HG02588 (cell line): ENCODE measurements around the gene SLC35F1.

Experiments
- ATAC-seq: cut with Tn5 transposase; IDR thresholded peaks from one replicate; pipeline ENCODE4 v1.9.1; 2021; ENCODE audit warnings: mild to moderate bottlenecking, moderate library complexity; ENCODE audit not compliant: unreplicated experiment

SLC35F1 gene

DNA sequence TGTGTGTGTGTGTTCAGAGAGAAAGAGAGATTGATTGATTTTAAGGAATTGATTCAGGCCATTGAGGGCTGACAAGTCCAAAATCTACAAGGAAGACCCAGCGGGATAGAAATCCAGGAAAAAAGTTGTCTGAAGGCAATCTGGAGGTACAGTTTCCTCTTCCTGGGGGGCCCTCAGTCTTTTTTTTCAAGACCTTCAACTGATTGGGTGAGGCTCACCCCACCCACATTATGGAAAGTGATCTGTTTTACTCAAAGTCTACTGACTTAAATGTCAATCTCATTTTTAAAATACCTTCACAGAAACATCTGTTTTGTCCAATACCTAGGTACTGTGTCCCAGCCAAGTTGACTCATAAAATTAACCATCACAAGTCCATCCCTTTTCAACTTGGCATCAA is 398.0 kb downstream of the SLC35F1 start:
- no peak for ATAC-seq

DNA sequence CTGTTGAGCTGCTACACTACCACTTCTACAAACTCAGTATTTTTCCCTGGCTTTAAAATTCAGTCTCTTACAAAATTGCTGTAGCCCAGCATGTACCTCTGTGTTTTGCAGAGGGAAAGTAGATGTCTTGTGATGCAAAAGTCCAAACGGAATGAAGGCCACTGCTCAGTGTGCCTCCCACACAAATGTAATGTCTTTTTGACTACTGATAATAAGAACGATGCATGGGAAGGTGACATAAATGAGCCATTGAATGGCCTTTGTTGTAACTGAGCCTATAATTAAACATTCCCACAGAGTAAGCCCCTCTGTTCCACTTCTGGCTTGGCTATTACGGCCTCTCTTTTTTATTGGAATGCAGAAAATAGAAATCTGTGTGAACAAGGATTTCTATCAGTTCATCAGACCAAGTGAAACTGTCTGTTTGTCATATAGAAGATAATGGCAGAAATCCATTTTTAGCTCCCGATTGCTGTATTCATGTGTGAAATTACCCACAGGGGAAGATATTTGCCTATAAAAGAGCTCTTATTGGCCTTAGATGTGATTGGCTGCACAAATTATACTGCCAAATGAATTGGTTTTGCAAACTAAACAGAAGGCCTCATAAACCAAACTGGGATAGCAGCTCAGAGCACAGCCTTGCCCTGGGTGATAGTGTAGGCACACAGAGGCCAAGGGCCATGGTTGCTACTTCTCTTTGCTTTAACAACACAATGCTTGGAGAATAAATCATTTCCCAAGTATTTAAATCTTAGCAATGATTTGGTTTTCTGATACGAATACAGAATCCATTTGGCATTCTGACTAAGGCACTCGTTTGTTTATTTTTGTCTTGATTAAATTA is 399.6 kb downstream of the SLC35F1 start:
- no peak for ATAC-seq

DNA sequence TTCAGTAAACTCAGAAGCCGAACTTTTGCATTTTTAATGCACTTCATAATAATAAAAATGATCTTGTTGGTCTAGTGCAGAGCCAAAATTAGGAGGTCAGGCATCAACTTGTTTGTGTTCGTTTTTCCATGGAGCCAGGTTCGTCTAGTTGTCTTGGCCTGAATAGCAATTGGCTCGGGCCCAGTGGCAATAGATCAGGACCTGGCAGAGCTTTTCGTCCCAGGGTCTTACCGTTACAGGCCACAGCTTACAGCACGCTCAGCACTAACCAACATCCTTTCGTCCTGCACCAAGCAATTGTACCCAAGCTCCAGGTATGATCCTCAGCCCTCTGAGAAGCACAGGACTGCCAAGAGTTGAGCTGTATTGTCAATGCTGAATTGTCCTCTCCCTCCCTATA is 400.5 kb downstream of the SLC35F1 start:
- ATAC-seq, result no peak

DNA sequence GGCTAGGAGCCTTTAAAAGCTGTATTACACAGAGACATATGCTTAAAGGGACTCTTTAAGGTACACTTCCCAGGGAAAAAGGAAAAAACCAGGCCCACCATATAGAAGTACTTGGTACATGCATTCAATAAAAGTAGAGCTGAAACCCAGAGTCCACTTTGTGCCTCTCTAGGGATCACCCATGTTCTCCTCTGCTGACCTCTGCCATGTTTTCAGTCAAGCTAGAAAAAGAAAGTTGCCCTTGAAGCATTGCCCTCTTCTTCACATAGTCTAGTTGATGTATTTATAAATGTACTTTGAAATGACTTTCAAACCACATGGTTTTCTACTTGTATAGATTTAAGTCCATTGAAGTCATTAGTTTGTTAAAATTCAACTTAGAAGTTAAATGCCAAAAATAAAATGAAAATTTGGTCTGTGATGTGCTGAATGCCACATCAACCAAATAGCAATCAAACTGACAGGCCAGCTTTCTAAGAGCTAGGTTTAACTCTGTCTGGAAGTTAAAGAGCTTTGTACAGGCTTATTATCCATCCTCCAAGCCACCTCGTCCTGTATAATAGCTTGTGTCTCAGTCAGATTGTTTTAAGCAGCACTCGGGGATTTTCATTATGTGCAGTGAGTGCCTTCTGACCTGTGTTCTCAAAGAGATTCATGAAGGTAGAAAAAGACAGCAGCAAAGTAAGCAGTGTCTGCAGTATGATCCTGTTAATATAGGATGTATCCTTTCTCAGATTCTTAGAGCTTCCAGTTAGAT is 402.5 kb downstream of the SLC35F1 start:
- ATAC-seq, result no peak

DNA sequence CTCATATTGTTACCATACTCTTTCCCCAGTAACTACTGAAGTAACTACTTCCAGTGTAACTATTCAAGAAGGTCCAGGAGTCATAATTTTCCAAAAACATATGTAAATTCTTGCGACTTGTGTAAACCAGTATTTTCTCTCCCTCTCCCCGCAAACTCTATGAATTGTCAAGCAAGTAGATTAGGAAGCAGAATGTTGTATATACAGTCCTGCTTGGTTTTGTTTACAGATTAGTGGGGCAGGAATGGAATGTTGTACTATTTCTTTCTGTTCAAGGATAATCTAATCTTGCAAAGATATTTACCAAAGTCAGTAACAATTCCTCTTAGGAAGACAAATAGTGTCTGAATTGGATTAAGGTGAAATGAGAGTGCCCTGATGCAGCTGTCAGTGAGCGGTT is 406.1 kb downstream of the SLC35F1 start:
- ATAC-seq, result no peak

DNA sequence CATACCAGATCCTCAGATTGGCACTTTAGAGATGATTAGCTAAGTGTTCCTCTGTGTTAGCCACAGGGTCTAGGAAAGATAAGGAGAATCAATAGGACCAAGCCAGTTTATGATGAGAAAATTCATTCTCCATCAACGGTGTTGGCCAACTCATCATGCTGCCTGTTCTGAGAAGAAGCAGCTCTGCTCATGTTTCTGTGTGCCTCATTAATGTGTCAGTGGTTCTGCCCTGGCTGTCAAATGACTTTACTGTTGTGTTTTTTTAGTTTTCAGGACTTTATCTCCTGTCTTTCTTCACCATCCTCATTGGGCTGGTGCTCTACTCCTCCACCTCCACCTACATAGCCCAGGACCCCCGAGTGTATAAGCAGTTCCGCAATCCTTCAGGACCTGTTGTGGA is 406.7 kb downstream of the SLC35F1 start:
- no peak for ATAC-seq

DNA sequence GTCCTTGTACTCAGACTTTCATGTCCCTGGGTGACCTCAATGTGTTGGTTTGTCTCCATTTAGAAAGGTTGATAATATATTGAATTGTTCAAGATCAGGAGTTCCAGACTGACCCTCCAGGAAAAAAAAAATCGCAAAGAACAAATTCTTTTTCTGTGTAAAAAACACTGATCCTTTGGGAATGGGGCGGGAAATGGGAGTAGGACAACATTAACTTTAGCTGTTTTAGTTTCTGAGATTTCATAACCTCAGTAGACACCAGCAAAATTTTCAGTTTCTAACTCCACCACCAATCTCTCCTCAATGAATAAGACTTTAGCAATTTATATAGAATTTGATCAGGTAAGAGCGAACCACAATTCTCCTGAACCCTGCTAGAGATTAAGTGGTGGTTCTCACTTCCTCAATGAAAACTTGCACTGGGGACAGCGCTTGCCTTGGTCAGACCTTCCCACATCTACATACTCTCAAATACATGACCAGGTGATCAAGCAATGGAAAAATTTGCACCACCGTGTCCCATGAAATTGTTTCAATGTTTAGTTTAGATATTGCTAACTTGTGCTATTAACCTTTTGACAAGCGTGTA is 409.8 kb downstream of the SLC35F1 start:
- no peak for ATAC-seq

DNA sequence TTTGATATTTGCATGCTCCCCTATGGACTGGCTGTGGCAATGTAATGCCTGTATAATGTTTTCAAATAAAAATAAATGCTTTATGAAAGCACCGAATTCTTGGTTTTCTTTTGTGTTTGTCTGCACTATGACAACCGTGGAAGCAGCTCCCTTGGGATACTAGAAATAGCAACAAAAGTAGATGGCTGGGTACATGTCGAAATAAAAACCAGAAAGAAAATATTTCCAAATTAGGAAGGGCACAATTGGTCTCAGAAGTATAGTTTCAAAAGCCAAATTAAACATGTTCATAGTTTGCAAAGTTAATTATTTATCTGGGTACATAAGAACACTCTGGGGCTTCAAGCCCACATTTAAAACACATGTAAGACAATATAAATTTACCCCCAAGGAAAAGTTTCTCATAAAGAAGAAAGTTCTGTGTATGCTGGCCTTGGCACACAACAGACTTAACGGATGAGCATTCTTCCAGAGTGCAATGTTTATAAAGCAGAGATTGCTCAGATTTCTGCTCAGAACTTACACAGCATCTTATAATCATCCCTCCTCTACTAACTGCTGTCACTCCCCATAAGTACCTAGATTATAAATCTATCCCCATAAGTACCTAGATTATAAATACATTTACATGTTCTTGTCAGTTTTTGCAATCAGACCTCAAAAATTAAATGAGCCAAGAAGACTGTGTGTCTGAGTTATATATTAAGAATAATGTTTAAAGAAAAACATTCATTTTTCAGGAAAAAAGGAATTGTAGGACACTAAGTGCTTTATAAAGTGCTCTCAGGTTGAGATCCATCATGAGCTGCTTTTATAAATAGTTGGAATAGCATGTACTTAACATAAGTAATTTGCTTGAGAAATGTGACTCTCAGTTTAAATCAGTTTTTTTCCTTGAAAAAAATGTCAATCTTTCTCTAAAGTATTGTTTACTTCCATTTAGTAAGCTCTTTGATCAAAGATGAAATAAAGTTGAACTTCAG is 410.8 kb downstream of the SLC35F1 start:
- no peak for ATAC-seq

DNA sequence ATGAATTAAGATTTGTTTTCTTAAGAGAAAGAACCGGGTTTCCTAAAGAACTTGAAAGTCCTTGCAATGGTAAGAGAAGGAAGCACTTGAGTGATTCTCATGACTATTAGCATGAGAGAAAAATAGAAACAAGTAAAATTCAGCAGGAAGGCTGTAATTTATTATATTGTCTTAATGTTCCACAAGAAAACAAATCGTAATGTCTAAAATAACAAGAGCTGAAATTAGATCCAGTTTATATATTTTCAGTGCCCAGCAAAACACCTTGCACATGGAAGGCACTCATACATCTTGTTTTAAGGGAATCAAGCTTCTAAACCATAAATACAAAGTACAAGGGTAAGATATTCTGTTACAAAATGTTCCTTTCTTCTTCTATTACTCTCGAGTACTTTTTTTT is 411.6 kb downstream of the SLC35F1 start:
- ATAC-seq, result no peak

DNA sequence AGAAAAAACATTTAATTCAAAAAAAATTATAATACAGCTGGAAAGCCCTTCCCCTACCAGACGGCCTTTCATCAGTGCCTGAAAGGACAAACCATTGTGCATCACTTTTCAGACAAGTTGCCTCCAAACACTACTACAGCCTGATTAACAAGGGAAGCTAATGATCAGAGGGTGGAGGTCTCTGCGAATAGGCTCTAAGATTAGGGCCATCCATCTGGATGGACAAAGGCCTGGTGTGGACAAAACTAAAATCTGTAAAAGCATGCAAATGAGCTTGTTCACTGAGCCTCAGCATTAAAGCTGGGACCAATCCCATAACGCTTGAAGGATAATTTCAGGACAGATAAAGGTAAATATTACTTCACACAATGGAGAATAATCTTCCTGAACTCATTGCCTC is 412.4 kb downstream of the SLC35F1 start:
- ATAC-seq, result no peak

DNA sequence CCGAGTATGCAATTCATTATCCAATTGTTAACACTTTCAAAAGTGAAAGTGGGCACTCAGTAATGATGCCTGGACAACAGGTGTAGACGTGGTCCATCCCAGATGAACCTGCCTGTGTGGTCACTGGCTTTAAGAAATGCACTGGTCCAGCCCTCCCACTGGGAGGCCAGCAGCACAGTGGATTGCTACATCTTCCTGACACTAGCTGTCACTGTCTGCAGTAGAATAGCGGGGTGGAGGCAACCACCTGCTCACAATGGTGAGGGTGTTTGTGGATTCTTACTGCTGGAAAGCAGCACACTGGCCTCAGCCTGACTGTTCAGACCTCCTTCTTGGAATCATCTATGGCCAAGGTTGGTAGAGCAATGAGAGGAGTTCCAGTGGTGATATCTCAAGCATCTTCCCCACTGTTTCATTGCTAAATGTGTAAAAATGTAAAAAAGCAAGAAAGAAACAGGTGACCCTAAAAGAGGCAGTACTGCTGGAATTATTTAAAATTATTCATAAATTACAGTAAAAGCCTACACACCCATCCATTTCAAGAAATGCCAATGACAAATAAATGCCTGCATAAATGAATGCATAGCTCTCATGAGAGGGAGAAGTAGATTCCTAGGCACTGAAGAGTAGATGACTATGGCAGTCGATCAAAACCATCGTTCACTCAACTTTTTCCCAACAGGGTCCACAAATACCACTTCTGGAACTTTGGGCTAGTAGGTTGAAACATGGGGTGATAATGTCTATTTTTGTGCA is 413.0 kb downstream of the SLC35F1 start:
- no peak for ATAC-seq

DNA sequence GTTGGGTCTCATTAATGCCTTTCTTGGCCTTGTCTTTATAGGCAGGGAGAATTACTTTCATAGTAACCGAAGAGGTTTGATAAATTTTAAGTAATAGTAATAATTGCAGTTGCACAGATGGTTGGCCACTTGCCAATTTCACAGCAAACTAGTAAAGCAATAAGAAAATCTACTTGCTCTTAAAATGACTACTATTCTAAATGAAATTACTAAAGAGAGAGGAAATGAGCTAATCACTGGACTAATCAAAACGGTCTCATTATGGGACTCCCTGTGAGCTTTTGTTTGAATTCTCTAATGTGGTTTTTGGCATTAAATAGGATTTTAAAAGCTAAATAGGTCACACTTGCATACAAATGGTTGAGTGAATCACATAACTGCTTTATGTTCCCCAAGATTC is 413.6 kb downstream of the SLC35F1 start:
- no peak for ATAC-seq

DNA sequence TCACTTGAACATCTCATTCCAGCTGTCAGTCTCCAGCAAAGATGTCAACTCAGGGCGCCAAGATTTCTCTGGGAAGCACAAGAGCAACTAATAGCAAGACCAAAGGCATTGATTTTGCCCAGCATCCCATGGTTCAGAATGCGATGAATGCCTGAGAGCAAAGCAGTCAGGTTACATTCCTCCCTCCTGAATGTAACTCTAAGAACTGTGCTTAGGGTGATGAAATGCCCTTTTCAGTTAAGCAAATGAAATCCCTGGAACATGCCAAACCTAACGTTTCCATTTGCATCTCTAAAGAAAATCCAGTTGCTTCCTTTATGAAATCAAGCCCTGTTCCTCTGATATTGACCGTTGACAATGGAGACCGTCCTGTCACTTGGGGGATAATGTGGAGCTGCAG is 417.1 kb downstream of the SLC35F1 start:
- no peak for ATAC-seq

DNA sequence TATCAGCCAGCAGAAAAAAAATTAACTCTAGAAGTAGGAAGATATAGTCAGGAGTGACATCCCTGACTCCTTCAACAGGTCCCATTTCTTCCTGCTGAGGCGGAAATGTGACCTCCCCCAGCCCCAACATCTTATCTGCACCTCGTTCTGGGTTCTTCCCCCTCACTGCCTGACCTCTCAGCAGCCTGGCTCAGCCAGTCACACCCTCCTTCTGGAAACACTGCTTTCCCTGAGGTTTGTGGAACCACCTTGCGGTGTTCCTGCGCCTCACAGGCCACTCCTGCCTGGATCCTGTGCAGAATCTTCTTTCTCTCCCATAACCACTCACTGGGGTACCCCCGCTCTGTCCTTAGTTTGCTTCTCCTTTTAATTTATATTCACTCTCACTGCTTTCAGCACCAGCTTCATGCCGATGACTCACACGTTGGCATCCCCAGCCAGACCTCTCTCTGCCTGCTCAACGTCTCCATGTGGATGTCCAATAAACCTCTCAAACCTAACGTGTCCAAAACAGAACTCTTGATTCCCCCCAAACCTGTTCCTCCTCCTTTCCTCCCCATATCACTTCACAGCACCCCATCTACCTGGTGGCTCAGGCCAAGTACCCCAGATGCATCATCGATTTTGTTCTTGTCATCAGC is 418.3 kb downstream of the SLC35F1 start:
- no peak for ATAC-seq

DNA sequence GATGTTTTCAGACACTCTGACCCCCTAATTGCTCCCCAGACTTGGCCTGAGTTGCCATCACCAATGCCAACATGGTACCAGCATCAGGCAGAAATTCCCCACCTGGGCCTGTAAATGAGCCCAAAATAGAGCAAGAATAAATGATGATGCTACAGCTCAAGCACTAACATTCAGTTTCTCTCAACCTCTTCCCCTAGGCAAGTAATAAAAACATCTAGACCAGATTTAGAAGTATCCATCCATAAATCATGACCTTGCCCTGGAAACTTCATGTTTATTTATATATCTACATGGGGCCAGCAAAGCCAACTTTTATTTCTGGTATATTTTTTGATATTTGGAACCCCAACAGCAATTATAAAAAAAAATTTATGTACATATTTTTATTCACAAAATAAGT is 419.6 kb downstream of the SLC35F1 start:
- ATAC-seq, result no peak

DNA sequence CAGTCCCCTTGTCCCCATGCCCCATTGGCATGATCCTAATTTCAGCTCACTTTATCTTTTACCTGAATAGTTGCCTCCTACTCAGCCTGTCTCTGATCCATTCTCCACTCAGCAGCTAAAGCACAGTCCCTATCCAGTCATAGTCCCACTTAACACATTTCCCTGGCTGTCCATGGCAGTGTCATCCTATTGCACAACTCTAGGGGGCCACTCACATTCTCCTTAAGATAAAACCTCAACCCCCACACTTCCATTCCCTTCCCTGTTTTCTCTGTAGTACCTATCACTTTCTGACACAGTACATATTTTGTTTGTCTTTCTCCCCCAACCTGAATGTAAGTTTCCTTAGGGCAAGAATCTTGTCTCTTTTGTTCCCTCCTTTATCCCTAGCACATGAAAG is 420.2 kb downstream of the SLC35F1 start:
- ATAC-seq, result no peak

DNA sequence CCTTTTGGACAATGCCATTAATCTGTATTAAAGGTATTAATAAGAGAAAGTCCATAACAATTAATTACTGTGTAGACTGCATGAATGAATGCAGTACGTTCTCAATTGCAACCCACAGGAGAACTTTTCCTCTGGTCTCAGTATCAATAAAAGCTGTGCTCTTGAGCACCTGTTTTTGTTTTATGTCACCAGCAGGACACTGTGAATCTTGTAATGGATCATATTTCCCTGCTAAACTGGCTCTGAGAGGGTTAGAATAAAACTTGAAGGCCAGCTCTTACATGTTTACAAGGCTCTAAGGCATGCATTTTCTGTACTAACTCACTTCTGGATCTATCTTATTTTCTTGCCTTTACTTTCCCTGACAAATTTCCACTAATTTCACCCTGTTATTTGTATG is 426.7 kb downstream of the SLC35F1 start:
- ATAC-seq, result no peak

DNA sequence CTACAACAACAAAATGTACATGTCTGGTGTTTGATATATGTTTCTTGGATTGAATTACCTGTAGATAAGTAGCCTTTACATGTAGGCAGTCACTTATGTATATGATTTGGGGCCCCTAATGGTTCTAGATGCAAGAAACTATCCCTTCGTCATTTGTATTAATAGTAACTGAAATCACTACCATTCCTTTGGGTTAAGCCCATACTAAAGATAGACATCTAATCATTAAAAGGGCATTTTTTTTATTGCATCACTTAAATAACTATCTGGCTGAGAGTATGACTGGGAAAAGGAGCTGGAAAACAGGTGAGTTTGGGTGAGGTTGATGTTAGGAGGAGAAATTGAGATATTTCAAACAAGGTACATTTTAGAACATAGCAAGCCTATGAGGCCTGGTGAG is 427.6 kb downstream of the SLC35F1 start:
- no peak for ATAC-seq

DNA sequence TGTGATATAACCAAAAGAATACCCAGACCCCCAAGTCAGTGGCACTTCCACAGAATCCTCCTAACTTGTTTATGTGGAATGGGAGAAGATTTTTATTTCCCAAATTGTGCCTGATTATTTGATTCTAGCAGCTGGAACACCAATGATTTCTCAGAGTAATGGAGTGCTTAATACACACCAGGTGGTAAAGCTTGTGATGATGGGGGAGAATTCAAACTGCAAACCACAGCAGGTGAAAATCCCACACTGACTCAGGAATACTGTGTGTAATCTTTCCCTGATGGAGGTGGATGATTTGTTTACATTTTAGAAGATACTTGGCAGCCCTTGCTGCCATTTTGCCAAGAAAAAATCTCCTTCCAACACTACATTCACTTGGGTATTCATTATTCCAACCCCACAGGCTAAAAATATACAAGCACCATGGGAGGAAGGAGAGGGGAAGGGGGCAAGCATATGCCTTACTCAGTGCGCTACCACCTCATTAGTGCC is 428.3 kb downstream of the SLC35F1 start:
- ATAC-seq, result no peak
